DOHH2 (cell line): ENCODE results near the gene SLC12A7.

Experiments
- H3F3A ChIP-seq: fragments of 200-600 bp; sonication (generic), shearing (Covaris generic); 2 replicates; pipeline ENCODE4 v1.6.0; 2016; ENCODE audit warnings: antibody characterized with exemption, mild to moderate bottlenecking; ENCODE audit not compliant: control insufficient read depth, insufficient read depth
- H3K27ac ChIP-seq: fragments of 200-600 bp; sonication (generic); 2 replicates; pipeline ENCODE4 v1.5.1; 2014; ENCODE audit warnings: low read depth, mild to moderate bottlenecking, low read length, moderate library complexity
- H3K27me3 ChIP-seq: fragments of 200-600 bp; sonication (generic); 2 replicates; pipeline ENCODE4 v1.6.1; 2014; ENCODE audit warnings: mild to moderate bottlenecking, low read length, mixed read lengths; ENCODE audit not compliant: control insufficient read depth
- H3K36me3 ChIP-seq: fragments of 200-600 bp; sonication (generic); 2 replicates; pipeline ENCODE4 v1.6.1; 2014; ENCODE audit warnings: mild to moderate bottlenecking, low read length, moderate library complexity, mixed read lengths; ENCODE audit not compliant: control insufficient read depth
- H3K4me1 ChIP-seq: fragments of 200-600 bp; sonication (generic); 2 replicates; pipeline ENCODE4 v1.6.1; 2014; ENCODE audit warnings: mild to moderate bottlenecking, low read length, mixed read lengths; ENCODE audit not compliant: control insufficient read depth
- H3K4me2 ChIP-seq: fragments of 200-600 bp; sonication (generic); 2 replicates; pipeline ENCODE4 v1.6.0; 2014; ENCODE audit warnings: mild to moderate bottlenecking, low read length, moderate library complexity
- H3K4me3 ChIP-seq: fragments of 200-600 bp; sonication (generic); 2 replicates; pipeline ENCODE4 v1.5.1; 2014; ENCODE audit warnings: mild to moderate bottlenecking, low read length, mixed read lengths
- H3K79me2 ChIP-seq: fragments of 200-600 bp; sonication (generic); 2 replicates; pipeline ENCODE4 v1.6.1; 2014; ENCODE audit warnings: mild to moderate bottlenecking, low read length, mixed read lengths; ENCODE audit not compliant: control insufficient read depth
- H3K9me2 ChIP-seq: fragments of 200-600 bp; sonication (generic); replicated peaks from 2 replicates; pipeline ENCODE4 v1.6.1; 2014; ENCODE audit warnings: mild to moderate bottlenecking, low read length, mixed read lengths; ENCODE audit not compliant: control insufficient read depth
- H3K9me3 ChIP-seq: fragments of 200-600 bp; sonication (generic); 2 replicates; pipeline ENCODE4 v1.6.1; 2014; ENCODE audit warnings: antibody characterized with exemption, low read length, mixed read lengths; ENCODE audit not compliant: control insufficient read depth, insufficient read depth
- H4K20me1 ChIP-seq: fragments of 200-600 bp; sonication (generic); 2 replicates; pipeline ENCODE4 v1.6.0; 2014; ENCODE audit warnings: low read depth, mild to moderate bottlenecking, antibody characterized with exemption, low read length, moderate library complexity; ENCODE audit not compliant: control insufficient read depth, insufficient read depth
- EZH2phosphoT487 ChIP-seq: fragments of 200-600 bp; sonication (generic); IDR thresholded peaks from 2 replicates; pipeline ENCODE4 v1.6.1; 2017; ENCODE audit warnings: borderline replicate concordance, mild to moderate bottlenecking, antibody characterized with exemption, low read length, moderate library complexity, mixed read lengths
- TF ChIP-seq, protein P1 (sequence below): fragments of 200-600 bp; sonication (generic); IDR thresholded peaks from one replicate; pipeline ENCODE4 v1.5.1; 2014; ENCODE audit warnings: antibody characterized with exemption, mild to moderate bottlenecking, low read depth, low read length; ENCODE audit not compliant: poor library complexity, severe bottlenecking

Gene SLC12A7

GRCh38 chr5:1103093-1103492, 8.8 kb downstream of the SLC12A7 start:
- no peak overlapping the region for H3K4me3 ChIP-seq
- H3K27ac ChIP-seq, result no peak overlapping the region

DNA sequence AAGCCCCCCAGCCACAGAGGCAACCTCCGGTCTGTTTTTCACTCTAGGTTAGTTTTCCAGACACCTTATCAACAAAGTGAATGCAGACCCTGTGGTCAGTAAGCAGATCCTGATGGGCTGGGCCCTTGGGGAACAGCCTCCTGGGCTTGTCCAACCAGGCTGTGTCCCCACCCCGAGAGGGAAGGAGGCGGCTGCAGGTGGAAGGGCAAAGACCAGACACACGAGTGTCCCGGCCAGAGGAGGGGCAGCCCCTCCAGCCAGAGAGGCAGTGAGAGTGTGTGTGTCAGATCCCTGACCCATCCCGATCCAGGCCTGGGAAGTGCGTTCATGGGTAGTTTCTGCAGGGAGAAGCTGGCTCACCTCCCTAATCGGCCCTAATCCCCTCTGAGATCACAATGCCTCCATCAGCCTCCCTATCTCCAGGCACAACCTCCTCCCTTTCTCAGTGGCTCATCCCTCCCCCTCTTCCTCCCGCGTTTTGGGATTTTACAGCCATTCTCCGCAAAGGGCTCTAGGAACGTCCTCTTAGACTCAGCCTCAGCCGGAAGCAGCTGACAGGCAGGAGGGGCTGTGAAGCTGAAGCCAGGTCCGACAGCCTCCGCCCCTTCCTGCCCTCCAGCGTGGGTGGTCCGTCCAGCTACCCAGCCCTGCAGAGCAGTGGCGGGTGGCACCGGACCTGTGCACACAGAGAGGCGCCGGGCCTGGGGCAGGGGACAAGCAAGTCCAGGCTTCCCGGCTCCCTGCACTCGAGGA, 9.7 kb downstream of the SLC12A7 start:
- TF ChIP-seq EZH2phosphoT487, result no peak
- TF ChIP-seq, protein P1, sequence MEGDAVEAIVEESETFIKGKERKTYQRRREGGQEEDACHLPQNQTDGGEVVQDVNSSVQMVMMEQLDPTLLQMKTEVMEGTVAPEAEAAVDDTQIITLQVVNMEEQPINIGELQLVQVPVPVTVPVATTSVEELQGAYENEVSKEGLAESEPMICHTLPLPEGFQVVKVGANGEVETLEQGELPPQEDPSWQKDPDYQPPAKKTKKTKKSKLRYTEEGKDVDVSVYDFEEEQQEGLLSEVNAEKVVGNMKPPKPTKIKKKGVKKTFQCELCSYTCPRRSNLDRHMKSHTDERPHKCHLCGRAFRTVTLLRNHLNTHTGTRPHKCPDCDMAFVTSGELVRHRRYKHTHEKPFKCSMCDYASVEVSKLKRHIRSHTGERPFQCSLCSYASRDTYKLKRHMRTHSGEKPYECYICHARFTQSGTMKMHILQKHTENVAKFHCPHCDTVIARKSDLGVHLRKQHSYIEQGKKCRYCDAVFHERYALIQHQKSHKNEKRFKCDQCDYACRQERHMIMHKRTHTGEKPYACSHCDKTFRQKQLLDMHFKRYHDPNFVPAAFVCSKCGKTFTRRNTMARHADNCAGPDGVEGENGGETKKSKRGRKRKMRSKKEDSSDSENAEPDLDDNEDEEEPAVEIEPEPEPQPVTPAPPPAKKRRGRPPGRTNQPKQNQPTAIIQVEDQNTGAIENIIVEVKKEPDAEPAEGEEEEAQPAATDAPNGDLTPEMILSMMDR, result no peak
- no peak overlapping the region for H3K4me2 ChIP-seq
- no peak overlapping the region for H3K27ac ChIP-seq
- no peaks in the 10 kb centered on the region for H3K9me3 ChIP-seq
- H3K79me2 ChIP-seq, result no peaks in the 10 kb centered on the region
- no peaks in the 10 kb centered on the region for H3K4me1 ChIP-seq
- H3K4me3 ChIP-seq, result no peak overlapping the region
- no peaks in the 10 kb centered on the region for H3K27me3 ChIP-seq
- H3K36me3 ChIP-seq, result no peaks in the 10 kb centered on the region
- no peaks in the 10 kb centered on the region for H3F3A ChIP-seq
- H3K9me2 ChIP-seq, result no peaks in the 10 kb centered on the region
- H4K20me1 ChIP-seq, result no peaks in the 10 kb centered on the region

More at GRCh38 chr5:1103093-1103492, 8.8 kb downstream of the SLC12A7 start:
- no peaks in the 10 kb centered on the region for H3F3A ChIP-seq
- no peaks in the 10 kb centered on the region for H3K36me3 ChIP-seq
- no peaks in the 10 kb centered on the region for H3K79me2 ChIP-seq
- no peaks in the 10 kb centered on the region for H3K9me3 ChIP-seq
- TF ChIP-seq EZH2phosphoT487, result no peak
- TF ChIP-seq, protein P1, result no peak
- no peaks in the 10 kb centered on the region for H3K27me3 ChIP-seq
- no peaks in the 10 kb centered on the region for H3K4me1 ChIP-seq
- no peaks in the 10 kb centered on the region for H3K9me2 ChIP-seq
- H4K20me1 ChIP-seq, result no peaks in the 10 kb centered on the region
- H3K4me2 ChIP-seq, result no peak overlapping the region

GRCh38 chr5:1100664-1101574, 10.9 kb downstream of the SLC12A7 start:
- no peaks in the 10 kb centered on the region for H3K36me3 ChIP-seq
- no peaks in the 10 kb centered on the region for H3K9me2 ChIP-seq
- H4K20me1 ChIP-seq, result no peaks in the 10 kb centered on the region
- H3K4me2 ChIP-seq, result no peak overlapping the region
- no peaks in the 10 kb centered on the region for H3F3A ChIP-seq
- no peak overlapping the region for H3K27ac ChIP-seq
- no peaks in the 10 kb centered on the region for H3K4me1 ChIP-seq
- H3K4me3 ChIP-seq, result no peak overlapping the region
- no peaks in the 10 kb centered on the region for H3K27me3 ChIP-seq
- TF ChIP-seq, protein P1, result no peak
- no peak for TF ChIP-seq EZH2phosphoT487
- no peaks in the 10 kb centered on the region for H3K79me2 ChIP-seq
- no peaks in the 10 kb centered on the region for H3K9me3 ChIP-seq
